H1 (cell line): ENCODE data around the gene ADRA2C. TPM values are rescaled to one million over a fixed set of nuclear protein-coding genes. Genes with fewer than 3 reads are reported as not detected.

Source experiments
- CTCF ChIA-PET: fragments of 300-600 bp; sonication (Branson Sonifier 250); formaldehyde crosslinking; loops from one replicate; lab custom pipeline; 2021; ENCODE audit not compliant: partially characterized antibody; lab: Charles Lee
- POLR2A ChIA-PET: fragments of 300-600 bp; sonication (Branson Sonifier 250); formaldehyde crosslinking; loops from one replicate; lab custom pipeline; 2021; ENCODE audit warnings: inconsistent platforms; ENCODE audit not compliant: partially characterized antibody; lab: Charles Lee
- DNase-seq, 2 experiments: peaks; one replicate each; pipeline versions ENCODE4 v3.0.0 to v3.0.0-alpha.2; 2010 to 2022; ENCODE audit warnings: low spot score in 2 of 2, low read depth in 1 of 2, mixed read lengths in 1 of 2
- FAIRE-seq: peaks from 2 replicates; lab custom pipeline; 2011; peaks lifted over from hg19 to GRCh38; lab: Jason Lieb, UNC
- H2AFZ ChIP-seq: 2 replicates; pipeline ENCODE4 v1.8.1; 2012; ENCODE audit warnings: low read length, inconsistent platforms
- H2AK5ac ChIP-seq: 2 replicates; pipeline ENCODE4 v1.6.1; 2013; ENCODE audit warnings: low read depth, low read length
- H2BK120ac ChIP-seq: replicated peaks from 2 replicates; pipeline ENCODE3; 2013; ENCODE audit warnings: low read depth, low read length, inconsistent platforms
- H2BK12ac ChIP-seq: 2 replicates; pipeline ENCODE4 v1.6.1; 2013; ENCODE audit warnings: low read depth, low read length
- H2BK15ac ChIP-seq: 2 replicates; pipeline ENCODE4 v1.6.1; 2013; ENCODE audit warnings: low read length
- H2BK20ac ChIP-seq: 2 replicates; pipeline ENCODE4 v1.6.1; 2013; ENCODE audit warnings: low read length
- H2BK5ac ChIP-seq: 2 replicates; pipeline ENCODE4 v1.6.1; 2013; ENCODE audit warnings: low read depth, low read length
- H3K14ac ChIP-seq: 2 replicates; pipeline ENCODE4 v1.6.1; 2013; ENCODE audit warnings: inconsistent platforms; ENCODE audit not compliant: insufficient read length
- H3K18ac ChIP-seq: 2 replicates; pipeline ENCODE4 v1.6.1; 2013; ENCODE audit warnings: low read length; ENCODE audit errors: extremely low read depth
- H3K23ac ChIP-seq: 2 replicates; pipeline ENCODE4 v1.6.1; 2013; ENCODE audit warnings: inconsistent platforms; ENCODE audit not compliant: insufficient read length
- H3K23me2 ChIP-seq: 2 replicates; pipeline ENCODE4 v1.6.1; 2013; ENCODE audit warnings: low read depth, low read length
- H3K27ac ChIP-seq: 2 replicates; pipeline ENCODE4 v1.6.1; 2011; ENCODE audit warnings: low read depth, low read length, inconsistent platforms
- H3K27me3 ChIP-seq, 4 experiments: replicated peaks in 1 of 4; 1 replicate in 1 of 4; 2 replicates in 3 of 4; pipeline versions ENCODE4 v1.6.1 to v1.8.1; 2011 to 2013; ENCODE audit warnings: low read length in 3 of 4, mild to moderate bottlenecking in 3 of 4, inconsistent platforms in 2 of 4, mixed read lengths in 2 of 4, moderate library complexity in 1 of 4; ENCODE audit not compliant: control insufficient read depth in 3 of 4, insufficient read depth in 3 of 4; ENCODE audit errors: extremely low read depth in 1 of 4
- H3K36me3 ChIP-seq, 4 experiments: 2 replicates each; pipeline versions ENCODE4 v1.6.1 to v1.8.1; 2011 to 2013; ENCODE audit warnings: mild to moderate bottlenecking in 4 of 4, low read length in 3 of 4, moderate library complexity in 2 of 4, control low read depth in 1 of 4, inconsistent platforms in 1 of 4; ENCODE audit not compliant: insufficient read depth in 4 of 4, control insufficient read depth in 2 of 4
- H3K4ac ChIP-seq: replicated peaks from 2 replicates; pipeline ENCODE3; 2013; ENCODE audit warnings: low read length, low read depth, mixed read lengths, inconsistent platforms; ENCODE audit not compliant: insufficient read length
- H3K4me1 ChIP-seq, 4 experiments: replicated peaks in 1 of 4; 1 replicate in 1 of 4; 2 replicates in 3 of 4; pipeline versions ENCODE4 v1.6.1 to v1.8.1; 2011 to 2013; ENCODE audit warnings: low read length in 3 of 4, inconsistent platforms in 2 of 4, mixed read lengths in 1 of 4; ENCODE audit not compliant: insufficient read depth in 4 of 4, control insufficient read depth in 3 of 4
- H3K4me2 ChIP-seq, 2 experiments: 2 replicates each; pipeline versions ENCODE4 v1.6.1 to v1.8.1; 2011 to 2013; ENCODE audit warnings: low read depth in 2 of 2, low read length in 2 of 2, control low read depth in 1 of 2, inconsistent platforms in 1 of 2, mild to moderate bottlenecking in 1 of 2; ENCODE audit not compliant: insufficient read depth in 1 of 2
- H3K4me3 ChIP-seq, 4 experiments: fragments of 200-600, 300-600 bp in 1 of 4; sonication (generic), shearing (Covaris generic), sonication (Bioruptor Twin) in 1 of 4; 2 replicates each; pipeline versions ENCODE4 v1.5.1 to v1.8.1; 2011 to 2016; ENCODE audit warnings: low read length in 4 of 4, low read depth in 3 of 4, control low read depth in 2 of 4, inconsistent platforms in 2 of 4, mild to moderate bottlenecking in 2 of 4, mixed read lengths in 1 of 4, moderate library complexity in 1 of 4; ENCODE audit not compliant: insufficient read depth in 2 of 4; ENCODE audit errors: extremely low read depth in 1 of 4
- H3K56ac ChIP-seq: replicated peaks from 2 replicates; pipeline ENCODE3; 2013; ENCODE audit warnings: low read depth, mild to moderate bottlenecking, mixed read lengths, low read length, inconsistent platforms; ENCODE audit not compliant: insufficient read length
- H3K79me1 ChIP-seq: 2 replicates; pipeline ENCODE4 v1.6.1; 2013; ENCODE audit warnings: low read depth, low read length, control low read depth
- H3K79me2 ChIP-seq, 2 experiments: 2 replicates each; pipeline versions ENCODE4 v1.6.1 to v1.8.1; 2012 to 2013; ENCODE audit warnings: low read length in 2 of 2, mild to moderate bottlenecking in 2 of 2, inconsistent platforms in 1 of 2; ENCODE audit not compliant: insufficient read depth in 2 of 2, control insufficient read depth in 1 of 2
- H3K9ac ChIP-seq, 4 experiments: replicated peaks in 1 of 4; 1 replicate in 1 of 4; 2 replicates in 3 of 4; pipeline versions ENCODE4 v1.6.1 to v1.8.1; 2011 to 2013; ENCODE audit warnings: low read depth in 3 of 4, low read length in 3 of 4, control low read depth in 2 of 4, mild to moderate bottlenecking in 2 of 4, moderate library complexity in 2 of 4, inconsistent platforms in 1 of 4; ENCODE audit errors: extremely low read depth in 1 of 4
- H3K9me3 ChIP-seq, 2 experiments: 2 replicates each; pipeline versions ENCODE4 v1.6.1 to v1.8.1; 2012 to 2013; ENCODE audit warnings: mild to moderate bottlenecking in 2 of 2, moderate library complexity in 2 of 2, control low read depth in 1 of 2, inconsistent platforms in 1 of 2, low read depth in 1 of 2, low read length in 1 of 2, mixed read lengths in 1 of 2; ENCODE audit not compliant: insufficient read depth in 2 of 2
- H4K20me1 ChIP-seq, 2 experiments: replicated peaks in 1 of 2; 2 replicates each; pipeline versions ENCODE3 to v1.8.1; 2011 to 2013; ENCODE audit warnings: inconsistent platforms in 2 of 2, low read length in 2 of 2, mild to moderate bottlenecking in 1 of 2; ENCODE audit not compliant: insufficient read depth in 2 of 2, control insufficient read depth in 1 of 2
- H4K5ac ChIP-seq: 2 replicates; pipeline ENCODE4 v1.6.1; 2013; ENCODE audit warnings: low read length, low read depth, mixed read lengths, inconsistent platforms; ENCODE audit not compliant: insufficient read length
- H4K8ac ChIP-seq: 2 replicates; pipeline ENCODE4 v1.8.0; 2013; ENCODE audit warnings: mild to moderate bottlenecking, moderate library complexity, low read length, inconsistent platforms; ENCODE audit not compliant: insufficient read depth; ENCODE audit errors: extremely low read depth
- H4K91ac ChIP-seq: replicated peaks from 2 replicates; pipeline ENCODE3; 2013; ENCODE audit warnings: low read length, mixed read lengths, inconsistent platforms; ENCODE audit not compliant: insufficient read length
- CTCF ChIP-seq, 3 experiments: IDR thresholded peaks; 1 replicate in 2 of 3; 2 replicates in 1 of 3; pipeline versions ENCODE4 v1.5.1 to v1.6.1; 2011; ENCODE audit warnings: low read length in 3 of 3, mild to moderate bottlenecking in 3 of 3, inconsistent platforms in 2 of 3, low read depth in 1 of 3, moderate library complexity in 1 of 3; ENCODE audit not compliant: insufficient read depth in 1 of 3; ENCODE audit errors: control extremely low read depth in 1 of 3
- GTF2F1 ChIP-seq: IDR thresholded peaks from 2 replicates; pipeline ENCODE4 v1.6.1; 2012; ENCODE audit warnings: low read depth, low read length, improper control_type of control experiment, borderline replicate concordance
- WGBS, 2 experiments: shearing (Covaris generic) in 1 of 2; methylation state at CpG; one replicate each; pipeline versions ENCODE4 v1.1.6 to v1.1.7; 2013 to 2015; ENCODE audit warnings: low lambda C conversion rate in 2 of 2, mixed read lengths in 2 of 2, inconsistent platforms in 1 of 2, low coverage in 1 of 2, missing lambda C conversion rate in 1 of 2; ENCODE audit not compliant: insufficient replicate concordance in 2 of 2, insufficient coverage in 1 of 2, insufficient read length in 1 of 2; ENCODE audit errors: extremely low coverage in 1 of 2, missing lambda C conversion rate in 1 of 2; 5-methylcytosine and 5-hydroxymethylcytosine counted together
- polyA plus RNA-seq, 7 experiments: library from polyadenylated mRNA; depleted of rRNA in 3 of 7; stranded (reverse) in 5 of 7; unstranded in 2 of 7; fragments of >200 nt in 5 of 7; fragments of 200-250 nt in 2 of 7; gene quantifications; 1 replicate in 5 of 7; 2 replicates in 1 of 7; 4 replicates in 1 of 7; pipeline versions ENCODE4 v1.2.1 to v1.2.3, GENCODE V29; 2011 to 2013; ENCODE audit warnings: missing spikeins in 2 of 7, mixed read lengths in 2 of 7
- total RNA-seq: library from RNA; stranded (reverse); fragmentation: NEBNext Ultra II Directional; extraction: Animal tissue kit (Norgen Biotek cat#: 25700); gene quantifications from 2 replicates; pipeline ENCODE4 v1.2.1, GENCODE V29; 2021

The ADRA2C gene
- total and polyA plus RNA-seq, 2 of the 8 experiments (the other 6 are each of a cell fraction or from before 2014, with no cell fraction given): 14.6 to 14.8 TPM

- Histone ChIP-seq H2BK120ac (no peak overlapping the region), H3K27ac (no peak overlapping the region), H3K4me1 (peaks cover 0 to 41% (median 23%) of the 10 kb centered on the region in 4 experiments; a peak in 6 of 7 replicates), H2BK15ac (no peak overlapping the region), H4K8ac (no peak overlapping the region; the same call in 1 of the 2 replicates), H2AFZ (no peak overlapping the region), H3K79me2 (no peaks in the 10 kb centered on the region), H3K79me1 (no peaks in the 10 kb centered on the region), H4K20me1 (no peaks in the 10 kb centered on the region), H2AK5ac (no peak overlapping the region), H4K5ac (no peak overlapping the region), H3K23me2 (no peaks in the 10 kb centered on the region; the same call in 1 of the 2 replicates), H3K14ac (no peak overlapping the region), H3K9me3 (no peaks in the 10 kb centered on the region), H2BK12ac (peak overlapping the region; percentile 75; the same call in 1 of the 2 replicates), H3K4ac (peak overlapping the region; percentile 93), H4K91ac (peak overlapping the region; percentile 30), H3K23ac (no peak overlapping the region), H3K27me3 (peaks cover 0 to 14% (median 11%) of the 10 kb centered on the region in 4 experiments; a peak in 5 of 7 replicates), H3K36me3 (no peaks in the 10 kb centered on the region), H3K9ac (no peak overlapping the region), H2BK20ac (no peak overlapping the region), H3K4me2 (no peak overlapping the region; a peak in 2 of 4 replicates), H3K4me3 (no peak overlapping the region), H2BK5ac (no peak overlapping the region), H3K56ac (no peak overlapping the region), H3K18ac (0 out of 2 replicates have a peak overlapping the region, but pooled peaks have one; percentile 32)
- no peak for FAIRE-seq
- no peak for DNase-seq
- POLR2A ChIA-PET: interaction anchor here (1.0 to 1.6 kb wide), 4 partner anchors 11 to 36 kb away, joined by 3 to 6 read pairs (median 3); no protein-coding TSS in a partner anchor
- 58% methylated on average over 5 of the region's 5 CpGs; no CpG with 5 or more reads in 1 of the 2 experiments for WGBS, 2 experiments
- CTCF ChIA-PET: interaction anchor here (0.6 to 3.4 kb wide), 11 partner anchors 10 to 217 kb away, joined by 3 to 25 read pairs (median 3); no protein-coding TSS in a partner anchor
- TF ChIP-seq GTF2F1: no peak
- peak in 2 of 3 experiments; percentile 12 to 32; a peak in 2 of 4 replicates for TF ChIP-seq CTCF (IDR thresholded peaks at IDR 0.05; ENCODE audit: control extremely low read depth in 1 of 3, insufficient read depth in 1 of 3, low read depth in 1 of 3, low read length in 3 of 3)
Observed at GRCh38 chr4:3729882-3730226, 36.3 kb upstream of the ADRA2C start.
